K562 (cell line): ENCODE results near the gene BICDL1. TPM values are rescaled to one million over a fixed set of nuclear protein-coding genes. Genes with fewer than 3 reads are reported as not detected.

Experiments
- ATAC-seq: fragments of 200-7000 bp; cut with Tn5 transposase; 3 replicates; pipeline ENCODE4 v1.9.1; 2020; ENCODE audit warnings: moderate library complexity
- BruUV-seq: library from RNA; stranded (reverse); fragments of 400-500 nt; replicated peaks from 2 replicates; lab custom pipeline; 2021; lab: Mats Ljungman, UMichigan
- CTCF ChIA-PET: fragments of 300-600 bp; formaldehyde crosslinking; extraction: SDS; loops from one replicate; lab custom pipeline; 2021; ENCODE audit warnings: low intra/inter-chr PET ratio; lab: Yijun Ruan, JAX
- POLR2A ChIA-PET: fragments of 300-600, 350-650 bp; sonication (Branson Sonifier 250); formaldehyde crosslinking; extraction: SDS; loops from one replicate; lab custom pipeline; 2021; ENCODE audit warnings: antibody characterized with exemption, inconsistent platforms; lab: Yijun Ruan, JAX
- DNase-seq, 4 experiments: peaks; one replicate each; pipeline versions ENCODE4 v3.0.0 to v3.0.0-alpha.2; 2011 to 2018; ENCODE audit warnings: low spot score in 3 of 4, mixed read lengths in 3 of 4; ENCODE audit errors: extremely low read depth in 1 of 4
- FAIRE-seq: peaks from 2 replicates; lab custom pipeline; 2011; peaks lifted over from hg19 to GRCh38; lab: Jason Lieb, UNC
- H2AFZ ChIP-seq: 2 replicates; pipeline ENCODE4 v1.6.0; 2011; ENCODE audit warnings: low read depth, low read length, control low read depth, inconsistent platforms
- H3K27ac ChIP-seq: fragments of 200-600 bp; 3 replicates; pipeline ENCODE4 v1.8.0; 2011; ENCODE audit warnings: low read depth, mild to moderate bottlenecking, control low read depth, inconsistent platforms, low read length, moderate library complexity, mixed read lengths; ENCODE audit errors: extremely low read depth
- H3K27me3 ChIP-seq, 2 experiments: fragments of 300-600 bp in 1 of 2; 2 replicates in 1 of 2; 3 replicates in 1 of 2; pipeline versions ENCODE4 v1.6.0 to v1.8.0; 2011; ENCODE audit warnings: inconsistent platforms in 2 of 2, low read length in 2 of 2, mild to moderate bottlenecking in 1 of 2, mixed read lengths in 1 of 2, moderate library complexity in 1 of 2; ENCODE audit not compliant: control insufficient read depth in 2 of 2, insufficient read depth in 2 of 2
- H3K36me3 ChIP-seq: fragments of 300-600 bp; 3 replicates; pipeline ENCODE4 v1.8.0; 2011; ENCODE audit warnings: mild to moderate bottlenecking, low read length, inconsistent platforms; ENCODE audit not compliant: control insufficient read depth, insufficient read depth
- H3K4me1 ChIP-seq, 2 experiments: fragments of 200-600 bp in 1 of 2; replicated peaks in 1 of 2; 2 replicates in 1 of 2; 3 replicates in 1 of 2; pipeline versions ENCODE4 v1.5.1 to v1.8.0; 2011; ENCODE audit warnings: inconsistent platforms in 2 of 2, low read length in 2 of 2, mild to moderate bottlenecking in 1 of 2, mixed read lengths in 1 of 2, moderate library complexity in 1 of 2; ENCODE audit not compliant: control insufficient read depth in 2 of 2, insufficient read depth in 2 of 2
- H3K4me2 ChIP-seq: 2 replicates; pipeline ENCODE4 v1.6.1; 2011; ENCODE audit warnings: low read length, control low read depth, inconsistent platforms, mixed read lengths; ENCODE audit not compliant: insufficient read depth
- H3K4me3 ChIP-seq: fragments of 200-600 bp; sonication (generic), shearing (Covaris generic); 2 replicates; pipeline ENCODE4 v1.5.1; 2016; ENCODE audit warnings: control low read depth, inconsistent platforms
- H3K79me2 ChIP-seq: fragments of 200-600 bp; 3 replicates; pipeline ENCODE4 v1.8.0; 2011; ENCODE audit warnings: low read length, inconsistent platforms; ENCODE audit not compliant: control insufficient read depth, insufficient read depth
- H3K9ac ChIP-seq, 2 experiments: 2 replicates each; pipeline versions ENCODE4 v1.6.0 to v1.6.1; 2011; ENCODE audit warnings: low read depth in 2 of 2, low read length in 2 of 2, control low read depth in 1 of 2, inconsistent platforms in 1 of 2, mild to moderate bottlenecking in 1 of 2, mixed read lengths in 1 of 2; ENCODE audit not compliant: insufficient read depth in 1 of 2
- H3K9me1 ChIP-seq: one replicate; pipeline ENCODE4 v1.6.0; 2011; ENCODE audit warnings: inconsistent platforms, mild to moderate bottlenecking, low read length, moderate library complexity; ENCODE audit not compliant: control insufficient read depth, insufficient read depth
- H3K9me3 ChIP-seq: replicated peaks from 2 replicates; pipeline ENCODE4 v1.5.1; 2011; ENCODE audit warnings: low read depth, low read length, inconsistent platforms; ENCODE audit not compliant: control insufficient read depth, insufficient read depth
- H4K20me1 ChIP-seq: replicated peaks from 2 replicates; pipeline ENCODE4 v1.6.1; 2011; ENCODE audit warnings: low read length, inconsistent platforms, mixed read lengths; ENCODE audit not compliant: control insufficient read depth, insufficient read depth
- CHD1 ChIP-seq: fragments of 200-600 bp; sonication (generic); IDR thresholded peaks from one replicate; pipeline ENCODE4 v1.6.1; 2012; ENCODE audit warnings: mild to moderate bottlenecking, moderate library complexity, low read length, inconsistent platforms
- ETS2 ChIP-seq: IDR thresholded peaks from 2 replicates; pipeline ENCODE4 v1.6.1; 2016; ENCODE audit warnings: borderline replicate concordance, missing genetic modification characterization, mild to moderate bottlenecking, moderate library complexity, missing compliant biosample characterization; ENCODE audit not compliant: poor library complexity, severe bottlenecking
- FOXM1 ChIP-seq, 2 experiments: fragments of 450-650 bp in 1 of 2; sonication (generic) in 1 of 2; formaldehyde crosslinking in 1 of 2; IDR thresholded peaks; 2 replicates each; pipeline versions ENCODE4 v1.6.1 to v1.9.0; 2017 to 2022; ENCODE audit warnings: low read depth in 2 of 2, mild to moderate bottlenecking in 2 of 2, missing genetic modification reagents in 1 of 2, moderate library complexity in 1 of 2
- MLX ChIP-seq, 2 experiments: fragments of 450-650 bp in 1 of 2; sonication (generic) in 1 of 2; formaldehyde crosslinking; conservative IDR thresholded peaks; 2 replicates each; pipeline versions ENCODE4 v1.4.0 to v1.8.1; 2020 to 2022; ENCODE audit warnings: mild to moderate bottlenecking in 1 of 2, missing genetic modification reagents in 1 of 2
- NR0B1 ChIP-seq: fragments of 450-650 bp; IDR thresholded peaks from one replicate; pipeline ENCODE4 v1.6.1; 2018; ENCODE audit warnings: mild to moderate bottlenecking, moderate library complexity; ENCODE audit not compliant: partially characterized antibody
- PCBP2 ChIP-seq: fragments of 200-400 bp; formaldehyde crosslinking; IDR thresholded peaks from 2 replicates; pipeline ENCODE4 v1.6.1; 2018; ENCODE audit warnings: low read length, low read depth, mild to moderate bottlenecking, moderate library complexity; ENCODE audit not compliant: poor library complexity, severe bottlenecking
- ZBTB43 ChIP-seq: sonication (generic); formaldehyde crosslinking; IDR thresholded peaks from 2 replicates; pipeline ENCODE4 v1.8.0; 2023; ENCODE audit warnings: mild to moderate bottlenecking, missing genetic modification reagents
- ZNF436 ChIP-seq: fragments of 250-450, 450-650 bp; sonication (Bioruptor Pico); formaldehyde crosslinking; IDR thresholded peaks from 2 replicates; pipeline ENCODE4 v1.7.0; 2020; ENCODE audit warnings: mild to moderate bottlenecking
- ZSCAN29 ChIP-seq: fragments of 450-650 bp; IDR thresholded peaks from 2 replicates; pipeline ENCODE4 v1.6.1; 2017
- WGBS: fragments of 100-300 bp; shearing (Covaris generic); methylation state at CpG from one replicate; pipeline ENCODE4 v1.1.6; 2016; ENCODE audit warnings: low coverage, mixed read lengths; ENCODE audit not compliant: insufficient coverage; ENCODE audit errors: missing lambda C conversion rate; 5-methylcytosine and 5-hydroxymethylcytosine counted together
- in situ Hi-C: fragments of 300-500 bp; cut with MboI; formaldehyde crosslinking; loops from 4 replicates; pipeline ENCODE4 v1.15.0; 2018; ENCODE audit warnings: inconsistent platforms, mixed read lengths
- intact Hi-C: fragments of 100-400 bp; cut with micrococcal nuclease; formaldehyde crosslinking; loops from 2 replicates; pipeline ENCODE4 v1.14.2; 2022
- polyA plus RNA-seq, 8 experiments: library from polyadenylated mRNA; depleted of rRNA in 4 of 8; stranded (reverse) in 5 of 8; unstranded in 3 of 8; fragments of >200 nt; fragmentation: Nextera tagmentation in 2 of 8; fragmentation: Illumina TruSeq in 1 of 8; extraction: Ambion mirVana in 2 of 8; extraction: Trizol in 1 of 8; gene quantifications; 2 replicates each; pipeline versions ENCODE4 v1.2.1 to v1.2.3, GENCODE V29; 2011 to 2014; ENCODE audit warnings: inconsistent platforms in 1 of 8, missing spikeins in 1 of 8
- total RNA-seq, 7 experiments: library from RNA; depleted of rRNA in 6 of 7; stranded (reverse); fragments of >200 nt in 6 of 7; fragmentation: Illumina TruSeq in 2 of 7; extraction: Trizol in 2 of 7; gene quantifications; 2 replicates each; pipeline versions ENCODE4 v1.2.1 to v1.2.3, GENCODE V29; 2011 to 2021; ENCODE audit warnings: low replicate concordance in 1 of 7
- TF ChIP-seq, protein P1 (sequence below): fragments of 150-350 bp; conservative IDR thresholded peaks from 2 replicates; pipeline ENCODE4 v1.6.1; 2014; ENCODE audit warnings: low read length

The BICDL1 gene
- total and polyA plus RNA-seq, 9 of the 15 experiments (the other 6 are each of a cell fraction or from before 2014, with no cell fraction given) = 0.06 to 2.0 (median 0.58) TPM

DNA sequence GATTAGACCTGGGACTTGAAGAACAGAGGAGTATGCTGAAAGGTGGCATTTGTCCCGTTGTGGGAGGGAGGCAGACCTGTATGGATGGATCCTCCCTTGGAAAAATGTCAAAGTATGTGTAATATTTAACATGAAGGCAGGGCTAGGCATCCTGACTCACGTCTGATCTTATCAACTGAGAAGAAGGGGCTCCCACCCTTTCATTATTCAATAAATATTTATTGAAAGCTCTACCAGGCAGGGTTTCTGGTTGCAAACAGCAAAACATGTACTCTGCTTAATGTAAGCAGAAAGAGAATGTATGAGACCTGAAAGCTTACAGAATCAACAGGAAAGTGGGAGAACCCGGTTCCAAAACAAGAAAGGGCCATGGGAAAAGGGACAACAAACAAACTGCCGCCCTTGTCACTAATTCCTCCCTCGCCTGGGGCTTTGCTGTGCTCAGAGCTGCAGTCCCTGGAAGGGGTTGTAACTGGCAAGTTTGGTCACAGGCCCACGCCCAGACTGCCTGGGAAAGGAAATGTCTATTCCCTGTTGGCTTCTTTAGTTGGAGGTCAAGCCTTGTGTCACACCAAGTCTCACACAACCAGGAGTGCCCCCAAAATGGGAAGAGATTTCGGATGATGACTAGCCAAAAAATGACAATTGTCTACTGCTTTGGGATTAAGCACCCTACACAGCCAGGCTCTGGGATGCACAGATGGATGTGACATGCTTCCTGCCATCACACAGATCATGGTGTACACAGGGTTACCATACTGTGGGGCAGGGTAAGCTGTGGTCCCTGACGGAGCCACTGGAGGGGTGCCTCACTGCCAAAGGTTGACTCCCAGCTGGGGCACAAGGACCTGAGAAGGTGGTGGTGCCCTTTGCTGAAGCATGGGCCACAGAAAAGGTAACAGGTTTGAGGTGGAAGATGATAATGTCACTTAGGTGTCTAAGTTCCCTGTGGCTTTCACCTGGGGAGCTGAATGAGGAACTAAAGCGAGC is 90.7 kb downstream of the BICDL1 start:
- Histone ChIP-seq H3K4me2 (no peak overlapping the region), H3K9me3 (no peaks in the 10 kb centered on the region), H3K27me3 (peaks cover 26 to 47% of the 10 kb centered on the region in 2 experiments; a peak in 3 of 5 replicates), H3K27ac (no peak overlapping the region), H3K79me2 (no peaks in the 10 kb centered on the region), H3K36me3 (no peaks in the 10 kb centered on the region), H3K4me3 (no peak overlapping the region), H3K9me1 (no peaks in the 10 kb centered on the region), H3K4me1 (no peaks in the 10 kb centered on the region), H4K20me1 (no peaks in the 10 kb centered on the region), H2AFZ (no peak overlapping the region), H3K9ac (no peak overlapping the region)
- ATAC-seq (0 out of 3 replicates have a peak, but pooled peaks have one; percentile 30), DNase-seq (no peak), FAIRE-seq (no peak)
- WGBS = 3% methylated on average over 9 of the region's 9 CpGs
- BruUV-seq = no TSS peak
- intact Hi-C loops = no loop called here
- in situ Hi-C loops = no loop called here
- ChIA-PET POLR2A (interaction anchor here (1.0 to 2.0 kb wide), 2 partner anchors 11 to 15 kb away, joined by 3 to 4 read pairs; no protein-coding TSS in a partner anchor), CTCF (interaction anchor here (0.6 kb wide), 1 partner anchor 238 kb away, joined by 3 read pairs; no protein-coding TSS in a partner anchor)
- TF ChIP-seq ETS2 (tag) = no peak
- no peak for TF ChIP-seq ZSCAN29
- no peak for TF ChIP-seq NR0B1
- TF ChIP-seq FOXM1 (IDR thresholded peaks at IDR 0.05; ENCODE audit: low read depth) = no peak
- no peak for TF ChIP-seq FOXM1 (CRISPR knock-in tag; IDR thresholded peaks at IDR 0.05; ENCODE audit: low read depth)
- TF ChIP-seq PCBP2 = no peak
- TF ChIP-seq, protein P1, sequence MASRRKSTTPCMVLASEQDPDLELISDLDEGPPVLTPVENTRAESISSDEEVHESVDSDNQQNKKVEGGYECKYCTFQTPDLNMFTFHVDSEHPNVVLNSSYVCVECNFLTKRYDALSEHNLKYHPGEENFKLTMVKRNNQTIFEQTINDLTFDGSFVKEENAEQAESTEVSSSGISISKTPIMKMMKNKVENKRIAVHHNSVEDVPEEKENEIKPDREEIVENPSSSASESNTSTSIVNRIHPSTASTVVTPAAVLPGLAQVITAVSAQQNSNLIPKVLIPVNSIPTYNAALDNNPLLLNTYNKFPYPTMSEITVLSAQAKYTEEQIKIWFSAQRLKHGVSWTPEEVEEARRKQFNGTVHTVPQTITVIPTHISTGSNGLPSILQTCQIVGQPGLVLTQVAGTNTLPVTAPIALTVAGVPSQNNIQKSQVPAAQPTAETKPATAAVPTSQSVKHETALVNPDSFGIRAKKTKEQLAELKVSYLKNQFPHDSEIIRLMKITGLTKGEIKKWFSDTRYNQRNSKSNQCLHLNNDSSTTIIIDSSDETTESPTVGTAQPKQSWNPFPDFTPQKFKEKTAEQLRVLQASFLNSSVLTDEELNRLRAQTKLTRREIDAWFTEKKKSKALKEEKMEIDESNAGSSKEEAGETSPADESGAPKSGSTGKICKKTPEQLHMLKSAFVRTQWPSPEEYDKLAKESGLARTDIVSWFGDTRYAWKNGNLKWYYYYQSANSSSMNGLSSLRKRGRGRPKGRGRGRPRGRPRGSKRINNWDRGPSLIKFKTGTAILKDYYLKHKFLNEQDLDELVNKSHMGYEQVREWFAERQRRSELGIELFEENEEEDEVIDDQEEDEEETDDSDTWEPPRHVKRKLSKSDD = no peak
- no peak for TF ChIP-seq MLX (CRISPR knock-in tag; conservative IDR thresholded peaks at IDR 0.05)
- TF ChIP-seq CHD1 = no peak
- TF ChIP-seq ZBTB43 (CRISPR knock-in tag) = no peak
- no peak for TF ChIP-seq ZNF436
